ENCODE results near the gene RPGRIP1. TPM values are rescaled to one million over a fixed set of nuclear protein-coding genes. Genes with fewer than 3 reads are reported as not detected.
"Not testable (repeated sequence)": the region's sequence is repeated elsewhere in the genome, so short reads cannot be mapped to it uniquely, and the experiment has no call there.

Gene RPGRIP1
- polyA plus RNA-seq, 3 donors = 0.07 to 0.45 (median 0.15) TPM

- H3K27ac ChIP-seq (ENCODE audit: low read depth, low read length) = no peak overlapping the region
- WGBS, 3 donors = 83 to 86% (median 85%) methylated on average over 10 of the region's 10 CpGs
These were observed 23.1 kb upstream of the RPGRIP1 start for GRCh38 chr14:21256539-21257393.

- 31 to 38% (median 31%) methylated on average over 7 of the region's 7 CpGs for WGBS, 3 donors
- no peak overlapping the region for H3K27ac ChIP-seq (ENCODE audit: low read depth, low read length)
These were observed 22.4 kb upstream of the RPGRIP1 start for GRCh38 chr14:21257394-21257909.

- 70 to 81% (median 80%) methylated on average over 10 of the region's 10 CpGs for WGBS, 3 donors
- H3K27ac ChIP-seq (ENCODE audit: low read depth, low read length) = no peak overlapping the region
These were observed 21.6 kb upstream of the RPGRIP1 start for GRCh38 chr14:21258005-21258888.

- no peak overlapping the region for H3K27ac ChIP-seq (ENCODE audit: low read depth, low read length)
These were observed 20.7 kb upstream of the RPGRIP1 start for GRCh38 chr14:21258889-21259787.

GRCh38 chr14:21261824-21262223 lies 18.1 kb upstream of the RPGRIP1 start:
- H3K27ac ChIP-seq (ENCODE audit: low read depth, low read length) = no peak overlapping the region

More at GRCh38 chr14:21258889-21259787, 20.7 kb upstream of the RPGRIP1 start:
- 81 to 87% (median 84%) methylated on average over 5 of the region's 5 CpGs for WGBS, 3 donors

GRCh38 chr14:21262410-21262809 lies 17.5 kb upstream of the RPGRIP1 start:
- 45 to 57% (median 48%) methylated on average over 3 of the region's 3 CpGs for WGBS, 3 donors

More at GRCh38 chr14:21261824-21262223, 18.1 kb upstream of the RPGRIP1 start:
- 37 to 64% (median 45%) methylated on average over 1 of the region's 1 CpG for WGBS, 3 donors

GRCh38 chr14:21263284-21264024 lies 16.4 kb upstream of the RPGRIP1 start:
- WGBS, 3 donors = 8 to 20% (median 16%) methylated on average over 5 of the region's 5 CpGs
- H3K27ac ChIP-seq (ENCODE audit: low read depth, low read length) = no peak overlapping the region

More at GRCh38 chr14:21262410-21262809, 17.5 kb upstream of the RPGRIP1 start:
- H3K27ac ChIP-seq (ENCODE audit: low read depth, low read length) = no peak overlapping the region

GRCh38 chr14:21264025-21264801 lies 15.7 kb upstream of the RPGRIP1 start:
- 41 to 44% (median 44%) methylated on average over 4 of the region's 4 CpGs for WGBS, 3 donors
- H3K27ac ChIP-seq (ENCODE audit: low read depth, low read length) = peak overlapping the region; percentile 55

- WGBS, 3 donors = 3 to 5% (median 5%) methylated on average over 10 of the region's 10 CpGs
These were observed 12.4 kb upstream of the RPGRIP1 start for GRCh38 chr14:21267431-21267845.

GRCh38 chr14:21267886-21268616 lies 11.8 kb upstream of the RPGRIP1 start:
- 1 to 2% (median 1%) methylated on average over 16 of the region's 16 CpGs for WGBS, 3 donors
- H3K27ac ChIP-seq (ENCODE audit: low read depth, low read length) = no peak overlapping the region

More at GRCh38 chr14:21267431-21267845, 12.4 kb upstream of the RPGRIP1 start:
- H3K27ac ChIP-seq (ENCODE audit: low read depth, low read length) = no peak overlapping the region

- WGBS, 3 donors = 0 to 1% (median 1%) methylated on average over 24 of the region's 24 CpGs
These were observed 11.1 kb upstream of the RPGRIP1 start for GRCh38 chr14:21268617-21269251.

GRCh38 chr14:21269252-21270046 lies 10.4 kb upstream of the RPGRIP1 start, which contains the start of gene HNRNPC:
HNRNPC (minus strand) TSS chr14:21269442; CDS start chr14:21234193, 35,249 bp downstream.
- 0 to 1% (median 0%) methylated on average over 49 of the region's 49 CpGs for WGBS, 3 donors
- peak within 1 kb of the TSS; percentile 82 for H3K27ac ChIP-seq (ENCODE audit: low read depth, low read length)

More at GRCh38 chr14:21268617-21269251, 11.1 kb upstream of the RPGRIP1 start:
- H3K27ac ChIP-seq (ENCODE audit: low read depth, low read length) = peak overlapping the region; percentile 82

GRCh38 chr14:21272661-21273060 lies 7.2 kb upstream of the RPGRIP1 start:
- not testable (repeated sequence) for H3K27ac ChIP-seq (ENCODE audit: low read depth, low read length)
- 91 to 95% (median 92%) methylated on average over 17 of the region's 17 CpGs for WGBS, 3 donors

GRCh38 chr14:21275261-21275858 lies 4.5 kb upstream of the RPGRIP1 start:
- 84 to 90% (median 86%) methylated on average over 9 of the region's 9 CpGs for WGBS, 3 donors
- H3K27ac ChIP-seq (ENCODE audit: low read depth, low read length) = no peak overlapping the region

Measured in adipose tissue (tissue), 3 donors.